HG02588 (cell line): ENCODE results near the gene SPATA21.

Source experiments
- ATAC-seq: cut with Tn5 transposase; IDR thresholded peaks from one replicate; pipeline ENCODE4 v1.9.1; 2021; ENCODE audit warnings: mild to moderate bottlenecking, moderate library complexity; ENCODE audit not compliant: unreplicated experiment

Gene SPATA21

GRCh38 chr1:16351994-16352841, 85.0 kb downstream of the SPATA21 start, which contains the start of gene FBXO42:
FBXO42 (minus strand) TSS chr1:16352480; CDS start chr1:16315418, 37,062 bp downstream.
- peak; percentile 87 for ATAC-seq

DNA sequence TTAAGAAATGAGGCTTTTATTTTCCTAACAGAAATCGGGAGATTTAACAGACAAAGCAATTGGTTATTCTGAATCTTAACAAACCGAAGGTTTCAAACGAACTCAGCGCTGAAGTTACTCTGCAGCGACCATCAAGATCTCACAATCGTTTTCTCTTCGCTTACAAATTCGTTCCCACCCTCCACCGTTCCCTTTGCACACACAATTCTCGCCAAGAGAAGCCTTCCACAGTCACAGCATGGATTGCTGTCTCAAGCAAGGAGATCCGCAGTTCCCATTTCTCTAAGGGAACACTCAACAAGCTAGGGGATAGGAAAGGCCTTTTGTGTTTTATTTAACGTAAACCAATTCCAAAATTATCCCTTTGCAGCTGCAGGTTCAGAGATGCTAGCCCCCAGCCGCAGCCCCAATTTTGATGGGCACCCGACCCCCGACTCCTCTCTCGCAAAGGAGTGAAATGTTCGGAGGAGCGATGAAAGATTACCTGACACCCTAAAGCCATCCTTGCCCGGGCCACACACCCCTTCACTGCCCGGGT, 85.7 kb downstream of the SPATA21 start:
- no peak for ATAC-seq

DNA sequence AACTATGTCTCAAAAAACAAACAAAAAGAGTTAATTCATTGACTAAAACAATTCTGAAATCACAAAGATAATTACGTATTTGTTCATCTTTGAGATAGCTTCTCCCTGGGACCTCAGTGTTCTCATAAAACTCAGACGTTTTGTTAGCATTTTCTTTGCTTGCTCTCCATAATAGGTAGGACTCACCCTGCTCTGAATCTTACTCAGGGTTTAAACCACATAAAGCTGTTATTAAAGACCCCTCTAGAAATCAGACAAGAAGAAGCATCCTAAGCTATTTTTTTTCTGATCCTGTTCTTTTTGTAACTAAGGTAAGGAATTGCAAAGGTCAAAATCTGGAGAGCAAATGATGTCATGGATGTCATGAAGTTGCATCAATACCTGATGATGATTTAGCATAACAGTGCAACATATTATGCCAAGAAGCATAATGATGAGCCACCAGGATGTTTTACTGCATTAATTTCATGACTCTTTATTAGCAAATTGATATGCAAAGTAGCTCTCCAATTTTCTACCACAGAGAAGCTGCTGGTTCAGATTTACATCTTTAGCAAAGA, 87.3 kb downstream of the SPATA21 start:
- ATAC-seq = no peak
